Endothelial cell of umbilical vein (primary cell): ENCODE measurements around the gene NUP50. TPM values are rescaled to one million over a fixed set of nuclear protein-coding genes. Genes with fewer than 3 reads are reported as not detected.

Experiments
- BruUV-seq: library from RNA; stranded (reverse); fragments of 400-500 nt; replicated peaks from 2 replicates; lab custom pipeline; 2021; lab: Mats Ljungman, UMichigan
- CTCF ChIA-PET: fragments of 300-600, 350-600 bp; sonication (Branson Sonifier 250); formaldehyde crosslinking; loops from one replicate; lab custom pipeline; 2021; ENCODE audit warnings: antibody characterized with exemption, inconsistent platforms; lab: Charles Lee
- POLR2A ChIA-PET: fragments of 300-600, 350-600 bp; sonication (Branson Sonifier 250); formaldehyde crosslinking; loops from one replicate; lab custom pipeline; 2021; ENCODE audit warnings: antibody characterized with exemption, inconsistent platforms; lab: Charles Lee
- DNase-seq: peaks from one replicate; pipeline ENCODE4 v3.0.0-alpha.2; 2011; ENCODE audit warnings: low read depth, low spot score
- FAIRE-seq: peaks from 2 replicates; lab custom pipeline; 2011; peaks lifted over from hg19 to GRCh38; lab: Jason Lieb, UNC
- H2AFZ ChIP-seq: 2 replicates; pipeline ENCODE4 v1.6.0; 2012; ENCODE audit warnings: low read depth, low read length, control low read depth, inconsistent platforms
- H3K27ac ChIP-seq: 2 replicates; pipeline ENCODE4 v1.5.1; 2011; ENCODE audit warnings: low read depth, mild to moderate bottlenecking, control low read depth, low read length, moderate library complexity; ENCODE audit not compliant: insufficient read depth
- H3K27me3 ChIP-seq, 2 experiments: 2 replicates each; pipeline versions ENCODE4 v1.6.0 to v1.6.1; 2011; ENCODE audit warnings: low read length in 2 of 2, mixed read lengths in 1 of 2; ENCODE audit not compliant: control insufficient read depth in 2 of 2, insufficient read depth in 2 of 2
- H3K36me3 ChIP-seq, 2 experiments: 2 replicates in 1 of 2; 3 replicates in 1 of 2; pipeline ENCODE4 v1.5.1; 2011; ENCODE audit warnings: low read length in 2 of 2, mild to moderate bottlenecking in 1 of 2, moderate library complexity in 1 of 2; ENCODE audit not compliant: control insufficient read depth in 2 of 2, insufficient read depth in 2 of 2; ENCODE audit errors: extremely low read depth in 1 of 2
- H3K4me1 ChIP-seq: 3 replicates; pipeline ENCODE4 v1.5.1; 2011; ENCODE audit warnings: mild to moderate bottlenecking, low read length; ENCODE audit not compliant: control insufficient read depth, insufficient read depth; ENCODE audit errors: extremely low read depth
- H3K4me2 ChIP-seq: 2 replicates; pipeline ENCODE4 v1.6.1; 2011; ENCODE audit warnings: low read length, control low read depth, mixed read lengths; ENCODE audit not compliant: insufficient read depth
- H3K4me3 ChIP-seq, 3 experiments: fragments of 200-600 bp in 1 of 3; sonication (generic), shearing (Covaris generic) in 1 of 3; replicated peaks in 1 of 3; 2 replicates each; pipeline ENCODE4 v1.5.1; 2011 to 2016; ENCODE audit warnings: control low read depth in 3 of 3, low read length in 3 of 3, mild to moderate bottlenecking in 2 of 3, inconsistent platforms in 1 of 3, low read depth in 1 of 3, moderate library complexity in 1 of 3; ENCODE audit not compliant: insufficient read depth in 1 of 3
- H3K79me2 ChIP-seq: 2 replicates; pipeline ENCODE4 v1.6.0; 2012; ENCODE audit warnings: low read length, inconsistent platforms; ENCODE audit not compliant: control insufficient read depth, insufficient read depth
- H3K9ac ChIP-seq: replicated peaks from 2 replicates; pipeline ENCODE3; 2011; ENCODE audit warnings: low read length, control low read depth; ENCODE audit not compliant: insufficient read depth; ENCODE audit errors: extremely low read depth
- H3K9me1 ChIP-seq: replicated peaks from 3 replicates; pipeline ENCODE4 v1.6.0; 2011; ENCODE audit warnings: mild to moderate bottlenecking, low read length; ENCODE audit not compliant: control insufficient read depth, insufficient read depth; ENCODE audit errors: extremely low read depth
- H3K9me3 ChIP-seq: replicated peaks from 2 replicates; pipeline ENCODE4 v1.5.1; 2012; ENCODE audit warnings: low read length, inconsistent platforms; ENCODE audit not compliant: control insufficient read depth, insufficient read depth
- H4K20me1 ChIP-seq: replicated peaks from 2 replicates; pipeline ENCODE3; 2011; ENCODE audit warnings: mild to moderate bottlenecking, low read length; ENCODE audit not compliant: control insufficient read depth, insufficient read depth; ENCODE audit errors: extremely low read depth
- CTCF ChIP-seq, 2 donors: IDR thresholded peaks; 1 replicate in 1 of 2; 2 replicates in 1 of 2; pipeline ENCODE4 v1.5.1; 2011; ENCODE audit warnings: low read length in 2 of 2, mild to moderate bottlenecking in 2 of 2, moderate library complexity in 2 of 2, control low read depth in 1 of 2, inconsistent platforms in 1 of 2, low read depth in 1 of 2; ENCODE audit not compliant: insufficient read depth in 1 of 2; ENCODE audit errors: extremely low read depth in 1 of 2
- EZH2 ChIP-seq: IDR thresholded peaks from 2 replicates; pipeline ENCODE4 v1.6.1; 2012; ENCODE audit warnings: borderline replicate concordance, low read depth, mild to moderate bottlenecking, moderate library complexity, low read length, inconsistent platforms; ENCODE audit not compliant: severe bottlenecking
- FOS ChIP-seq: IDR thresholded peaks from 2 replicates; pipeline ENCODE4 v1.6.1; 2011; ENCODE audit warnings: mild to moderate bottlenecking, low read length, moderate library complexity, borderline replicate concordance; ENCODE audit not compliant: insufficient read depth
- GATA2 ChIP-seq: IDR thresholded peaks from 2 replicates; pipeline ENCODE4 v1.7.0; 2011; ENCODE audit warnings: low read depth, mild to moderate bottlenecking, moderate library complexity, mixed read lengths, low read length; ENCODE audit not compliant: insufficient read length, insufficient read depth
- JUN ChIP-seq: IDR thresholded peaks from 2 replicates; pipeline ENCODE4 v1.6.1; 2011; ENCODE audit warnings: borderline replicate concordance, low read depth; ENCODE audit not compliant: insufficient read length, insufficient read depth
- MAX ChIP-seq: IDR thresholded peaks from 2 replicates; pipeline ENCODE4 v1.6.1; 2011; ENCODE audit not compliant: insufficient read depth, insufficient read length
- MYC ChIP-seq: IDR thresholded peaks from one replicate; pipeline ENCODE4 v1.6.1; 2011; ENCODE audit warnings: mild to moderate bottlenecking, low read depth, low read length
- POLR2A ChIP-seq: IDR thresholded peaks from 2 replicates; pipeline ENCODE4 v1.6.1; 2012; ENCODE audit warnings: low read depth, mild to moderate bottlenecking, control low read depth, low read length
- POLR2AphosphoS5 ChIP-seq: IDR thresholded peaks from 2 replicates; pipeline ENCODE4 v1.6.1; 2012; ENCODE audit warnings: low read depth, mild to moderate bottlenecking, control low read depth, low read length, moderate library complexity; ENCODE audit not compliant: insufficient read depth
- dilution Hi-C: fragments of 300-500 bp; cut with MboI; formaldehyde crosslinking; loops from one replicate; pipeline ENCODE4 v1.15.0; 2019; ENCODE audit warnings: low sequenced_read_pairs; ENCODE audit not compliant: extremely low pct_ligation_motif_present
- intact Hi-C: fragments of 100-400 bp; cut with micrococcal nuclease; formaldehyde crosslinking; loops from one replicate; pipeline ENCODE4 v1.10.0; 2022
- polyA plus RNA-seq, 4 experiments: library from polyadenylated mRNA; depleted of rRNA in 3 of 4; stranded (reverse) in 3 of 4; unstranded in 1 of 4; fragments of >200 nt; gene quantifications; 2 replicates each; pipeline versions ENCODE4 v1.2.1 to v1.2.3, GENCODE V29; 2011 to 2012; ENCODE audit warnings: missing spikeins in 1 of 4
- total RNA-seq: library from RNA; stranded (reverse); gene quantifications from 2 replicates; pipeline ENCODE4 v1.2.3, GENCODE V29; 2021

Gene NUP50
- total and polyA plus RNA-seq, 2 donors (not counting 3 experiments of a cell fraction or from before 2014, with no cell fraction given) = 12.4 to 90.9 TPM

GRCh38 chr22:45207533-45207932, 43.8 kb downstream of the NUP50 start:
- Histone ChIP-seq H4K20me1 (no peaks in the 10 kb centered on the region), H3K9ac (no peak overlapping the region), H3K9me3 (no peaks in the 10 kb centered on the region), H3K4me2 (no peak overlapping the region), H3K27me3 (no peaks in the 10 kb centered on the region), H2AFZ (no peak overlapping the region), H3K27ac (no peak overlapping the region), H3K79me2 (no peaks in the 10 kb centered on the region), H3K4me1 (peaks cover 6% of the 10 kb centered on the region), H3K4me3 (no peak overlapping the region), H3K9me1 (no peaks in the 10 kb centered on the region), H3K36me3 (peaks cover 0 to 8% of the 10 kb centered on the region in 2 experiments)
- no peak for TF ChIP-seq JUN
- TF ChIP-seq GATA2 = no peak
- no peak for TF ChIP-seq CTCF (IDR thresholded peaks at IDR 0.05; ENCODE audit: extremely low read depth in 1 of 2, insufficient read depth in 1 of 2, low read depth in 1 of 2, low read length in 2 of 2)
- no peak for TF ChIP-seq MAX
- no peak for TF ChIP-seq POLR2A
- no peak for TF ChIP-seq POLR2AphosphoS5
- TF ChIP-seq EZH2 = no peak
- no peak for TF ChIP-seq FOS
- TF ChIP-seq MYC = no peak
- dilution Hi-C loops = no loop called here
- DNase-seq (no peak), FAIRE-seq (no peak)
- ChIA-PET POLR2A (no interaction called here), CTCF (interaction anchor here (1.1 to 1.2 kb wide), 3 partner anchors 37 to 57 kb away, joined by 3 to 6 read pairs (median 3); no protein-coding TSS in a partner anchor)
- intact Hi-C loops = no loop called here
- no TSS peak for BruUV-seq
